ENCODE results near the gene GATD1. TPM values are rescaled to one million over a fixed set of nuclear protein-coding genes. Genes with fewer than 3 reads are reported as not detected.
A peak's percentile ranks its signal among the peaks of the same experiment; 100 is the strongest.

Gene GATD1
- polyA plus RNA-seq, 6 donors from 2014 or later = 4.5 to 14.1 (median 7.0) TPM; not detected in 1

DNA sequence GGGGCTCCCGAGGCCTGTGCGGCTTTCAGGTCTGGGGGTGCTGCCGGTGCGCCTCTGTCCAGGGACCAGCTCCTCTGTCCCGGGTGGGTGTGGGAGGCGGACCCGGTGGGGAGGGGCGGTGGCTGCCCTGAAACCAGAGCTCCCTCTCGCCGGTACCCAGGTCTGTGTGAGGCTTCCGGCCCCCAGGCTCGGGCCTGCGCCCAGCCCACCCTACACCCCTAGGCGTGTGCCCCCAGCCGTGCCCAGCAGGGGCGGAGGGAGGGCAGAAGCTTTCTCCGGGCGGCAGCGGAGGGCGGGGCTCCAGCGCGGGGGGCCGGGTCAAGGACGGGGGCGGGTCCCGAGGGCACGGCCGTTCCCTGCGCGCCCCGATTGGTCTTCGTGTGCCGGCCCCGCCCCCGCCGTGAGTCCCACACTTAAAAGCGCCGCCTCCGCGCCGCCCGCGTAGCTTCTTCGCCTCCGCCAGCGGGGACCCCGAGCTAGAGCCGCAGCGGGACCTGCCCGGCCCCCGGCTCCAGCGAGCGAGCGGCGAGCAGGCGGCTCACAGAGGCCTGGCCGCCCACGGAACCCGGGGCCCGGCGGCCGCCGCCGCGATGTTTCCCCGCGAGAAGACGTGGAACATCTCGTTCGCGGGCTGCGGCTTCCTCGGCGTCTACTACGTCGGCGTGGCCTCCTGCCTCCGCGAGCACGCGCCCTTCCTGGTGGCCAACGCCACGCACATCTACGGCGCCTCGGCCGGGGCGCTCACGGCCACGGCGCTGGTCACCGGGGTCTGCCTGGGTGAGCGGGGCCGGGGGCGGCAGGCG, 42.0 kb upstream of the GATD1 start:
- Mint-ChIP-seq H3K4me3 (peak overlapping the region; percentile 82 to 96 (median 90)), H3K27me3 (no peaks in the 10 kb centered on the region), H3K4me1 (peaks cover 6 to 20% (median 17%) of the 10 kb centered on the region in 3 donors), H3K27ac (peak overlapping the region in 5 of 6 donors; percentile 73 to 96 (median 82)), H3K36me3 (no peaks in the 10 kb centered on the region), H3K9me3 (no peaks in the 10 kb centered on the region)
- ATAC-seq (ENCODE audit: low read depth in 2 of 2) = peak; percentile 66 to 74
- peak; percentile 91 for DNase-seq

DNA sequence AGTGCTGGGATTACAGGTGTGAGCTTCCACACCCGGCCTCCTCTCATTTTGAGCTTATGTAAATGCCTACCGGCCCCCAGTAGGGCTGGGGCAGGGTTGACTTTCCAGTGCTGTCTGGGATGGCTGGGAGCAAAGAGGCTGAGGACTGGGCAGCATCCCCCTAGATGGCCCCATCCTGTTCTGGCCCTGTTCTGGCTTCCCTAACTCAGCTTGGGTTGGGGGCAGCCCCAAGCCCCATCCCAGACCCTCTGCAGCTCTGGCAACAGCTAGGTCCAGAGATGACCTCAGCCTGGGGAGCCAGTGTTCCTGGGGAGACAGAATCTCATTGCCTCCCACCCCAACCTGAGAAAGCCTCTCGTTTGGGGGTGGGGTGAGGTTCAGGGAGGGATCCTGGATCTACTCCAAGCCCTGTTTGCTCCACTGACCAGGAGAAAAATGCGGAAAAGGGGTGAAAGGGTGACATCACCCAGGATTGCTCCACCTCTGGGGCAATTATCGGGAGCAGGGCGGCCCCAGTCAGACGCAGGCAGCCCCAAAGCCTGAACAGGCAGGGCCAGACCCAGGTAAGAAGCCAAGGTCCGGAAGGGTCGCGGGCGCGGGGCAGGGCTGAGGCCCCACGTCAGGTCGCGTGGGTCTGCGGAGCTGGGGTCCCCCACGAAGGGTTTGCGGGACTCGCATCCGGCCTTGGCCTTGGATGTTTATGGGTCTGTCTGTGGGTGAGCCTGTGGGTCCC, 41.3 kb upstream of the GATD1 start, which contains the start of gene PNPLA2:
Gene PNPLA2, plus strand, starts transcription at position 519 of the 733 bp plus-strand sequence. CDS start 805 bp downstream, outside the sequence.
- Mint-ChIP-seq H3K27ac (peak within 1 kb of the TSS; percentile 27 to 96 (median 79)), H3K4me3 (peak within 1 kb of the TSS; percentile 82 to 96 (median 90)), H3K27me3 (no peaks in the 10 kb centered on the region), H3K36me3 (no peaks in the 10 kb centered on the region), H3K4me1 (peaks cover 9 to 20% (median 17%) of the 10 kb centered on the region in 3 donors), H3K9me3 (no peaks in the 10 kb centered on the region)
- DNase-seq (no peak), ATAC-seq (ENCODE audit: low read depth in 2 of 2) (no peak)

DNA sequence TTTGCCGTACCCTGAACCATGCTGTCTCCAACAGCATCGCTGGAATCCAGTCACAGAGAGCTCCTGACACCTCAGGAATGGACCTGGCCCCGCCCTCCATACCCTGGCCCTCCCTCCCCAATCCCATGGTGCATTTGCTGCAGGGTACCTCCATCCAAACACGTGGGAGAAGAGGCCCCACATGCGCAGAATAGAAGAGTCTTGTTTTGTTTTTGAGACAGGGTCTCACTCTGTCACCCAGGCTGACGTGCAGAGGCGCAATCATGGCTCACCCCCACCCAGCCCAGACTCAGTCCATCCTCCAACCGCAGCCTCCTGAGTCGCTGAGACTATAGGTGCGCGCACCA, 39.1 kb upstream of the GATD1 start:
- Mint-ChIP-seq H3K36me3 (no peaks in the 10 kb centered on the region), H3K9me3 (no peaks in the 10 kb centered on the region), H3K27me3 (no peaks in the 10 kb centered on the region), H3K27ac (no peak overlapping the region), H3K4me3 (peak overlapping the region in 1 of 8 donors; percentile 64), H3K4me1 (peaks cover 13 to 26% (median 25%) of the 10 kb centered on the region in 3 donors)
- ATAC-seq (ENCODE audit: low read depth in 2 of 2) (no peak), DNase-seq (no peak)

DNA sequence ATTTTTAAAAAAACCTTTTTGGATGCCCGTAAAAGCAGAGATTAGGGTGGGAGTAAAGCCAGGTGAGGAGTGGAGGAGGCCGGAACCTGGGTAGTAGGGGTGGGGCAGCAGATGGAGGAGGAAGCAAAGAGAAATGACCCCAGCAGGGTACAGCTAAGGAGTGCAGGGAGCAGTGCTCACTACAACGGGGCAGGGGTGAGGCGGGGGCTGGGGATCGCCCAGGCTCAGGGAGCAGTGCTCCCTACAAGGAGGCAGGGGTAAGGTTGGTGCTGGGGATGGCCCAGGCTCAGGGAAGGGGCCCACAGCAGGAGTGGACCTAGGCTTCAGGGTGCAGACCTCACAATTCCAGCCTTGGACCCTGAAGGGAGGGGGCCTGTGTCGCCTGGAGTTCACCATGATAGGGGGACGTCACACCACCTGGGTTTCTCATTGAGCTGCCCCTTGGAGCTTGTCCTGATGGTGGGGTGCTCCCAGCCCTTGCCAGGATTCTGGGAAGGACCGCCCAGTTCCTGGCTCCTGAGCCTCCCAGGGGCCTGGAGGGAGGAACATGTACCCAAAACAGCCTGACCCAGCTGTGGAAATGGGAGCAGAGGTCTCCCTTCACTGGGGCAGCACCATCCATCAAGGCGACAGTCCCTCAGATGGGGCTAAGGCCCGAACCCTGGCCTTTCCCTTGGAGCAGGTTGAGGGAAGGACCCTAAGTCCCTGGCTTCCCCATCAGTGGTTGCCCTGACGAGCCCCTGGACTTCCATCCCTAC, 38.6 kb upstream of the GATD1 start:
- H3K4me3 Mint-ChIP-seq = peak overlapping the region in 1 of 8 donors; percentile 64
- no peak for ATAC-seq (ENCODE audit: low read depth in 2 of 2)
- no peak for DNase-seq
- no peaks in the 10 kb centered on the region for H3K36me3 Mint-ChIP-seq
- H3K27ac Mint-ChIP-seq = no peak overlapping the region
- H3K4me1 Mint-ChIP-seq = peaks cover 13 to 28% (median 28%) of the 10 kb centered on the region in 3 donors
- no peaks in the 10 kb centered on the region for H3K27me3 Mint-ChIP-seq
- H3K9me3 Mint-ChIP-seq = no peaks in the 10 kb centered on the region

DNA sequence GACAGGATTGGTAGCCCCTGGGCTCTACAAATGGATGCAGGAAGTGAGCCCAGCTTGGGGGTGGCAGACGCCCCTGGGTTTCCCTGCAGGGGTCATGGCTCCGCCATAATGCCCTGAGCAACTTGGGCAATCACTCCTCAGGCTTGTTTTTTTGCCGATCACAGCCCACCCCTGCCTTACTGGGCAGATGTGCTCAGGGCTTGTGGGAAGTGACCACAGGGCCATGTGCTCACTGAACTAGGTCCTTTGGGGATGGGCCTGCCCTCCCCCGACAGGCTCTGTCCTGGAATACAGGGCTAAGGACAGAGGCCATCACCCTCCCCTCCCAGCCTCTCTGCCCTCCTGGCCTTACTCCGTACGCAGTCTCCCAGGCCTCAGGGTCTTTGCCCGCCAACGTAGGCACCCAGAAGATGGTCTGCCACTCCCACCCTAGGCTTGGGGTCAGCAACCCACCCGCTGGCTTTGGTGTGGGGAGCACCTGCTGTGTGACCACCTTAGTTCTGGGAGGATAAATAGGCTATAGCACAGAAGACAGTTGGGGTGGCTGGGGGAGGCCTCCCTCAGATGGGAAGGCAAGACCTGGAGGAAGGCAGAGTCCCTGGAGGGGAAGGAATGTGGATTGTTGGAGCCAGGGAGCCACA, 36.3 kb upstream of the GATD1 start:
- H3K9me3 Mint-ChIP-seq = no peaks in the 10 kb centered on the region
- peak overlapping the region in 2 of 6 donors; percentile 11 to 78 for H3K27ac Mint-ChIP-seq
- no peaks in the 10 kb centered on the region for H3K27me3 Mint-ChIP-seq
- H3K4me1 Mint-ChIP-seq = peaks cover 16 to 34% (median 30%) of the 10 kb centered on the region in 3 donors
- H3K4me3 Mint-ChIP-seq = no peak overlapping the region
- ATAC-seq (ENCODE audit: low read depth in 2 of 2) (no peak), DNase-seq (no peak)
- H3K36me3 Mint-ChIP-seq = no peaks in the 10 kb centered on the region

DNA sequence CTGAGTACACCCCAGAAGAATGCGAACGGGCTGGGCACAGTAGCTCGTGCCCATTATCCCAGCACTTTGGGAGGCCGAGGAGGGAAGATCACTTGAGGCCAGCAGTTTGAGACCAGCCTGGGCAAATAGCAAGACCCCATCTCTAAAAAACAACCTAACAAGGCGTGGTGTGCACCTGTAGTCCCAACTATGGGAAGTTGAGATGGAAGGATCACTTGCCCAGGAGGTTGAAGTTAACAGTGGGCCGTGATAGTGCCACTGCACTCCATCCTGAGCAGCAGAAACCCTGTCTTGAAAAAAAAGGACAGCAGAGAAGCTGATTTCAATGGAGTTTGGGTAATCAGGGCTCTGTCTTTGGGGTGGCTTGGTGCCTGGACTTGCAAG, 35.8 kb upstream of the GATD1 start:
- Mint-ChIP-seq H3K4me3 (peak overlapping the region in 1 of 8 donors; percentile 99), H3K27ac (peak overlapping the region in 2 of 6 donors; percentile 41 to 49), H3K36me3 (no peaks in the 10 kb centered on the region), H3K9me3 (no peaks in the 10 kb centered on the region), H3K4me1 (peaks cover 16 to 33% (median 29%) of the 10 kb centered on the region in 3 donors), H3K27me3 (no peaks in the 10 kb centered on the region)
- no peak for ATAC-seq (ENCODE audit: low read depth in 2 of 2)
- no peak for DNase-seq

DNA sequence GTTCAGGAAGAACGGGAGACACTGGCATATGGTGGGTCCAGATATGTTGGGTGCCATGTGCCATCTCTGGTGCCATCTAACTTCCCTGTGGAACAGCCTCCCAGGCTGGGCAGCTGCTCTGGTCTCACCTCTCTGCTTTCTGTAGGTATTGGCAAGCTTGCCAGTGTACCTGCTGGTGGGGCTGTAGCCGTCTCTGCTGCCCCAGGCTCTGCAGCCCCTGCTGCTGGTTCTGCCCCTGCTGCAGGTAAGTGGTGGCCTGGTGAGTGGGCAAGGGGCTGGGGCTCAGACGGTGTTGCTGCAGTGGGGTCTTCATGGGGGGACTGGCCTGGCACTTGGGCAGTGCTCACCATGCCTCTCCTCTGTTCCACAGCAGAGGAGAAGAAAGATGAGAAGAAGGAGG, 35.1 kb upstream of the GATD1 start:
- H3K27ac Mint-ChIP-seq = peak overlapping the region in 1 of 6 donors; percentile 49
- no peaks in the 10 kb centered on the region for H3K36me3 Mint-ChIP-seq
- H3K9me3 Mint-ChIP-seq = no peaks in the 10 kb centered on the region
- ATAC-seq (ENCODE audit: low read depth in 2 of 2) = no peak
- H3K4me3 Mint-ChIP-seq = peak overlapping the region in 6 of 8 donors; percentile 45 to 99 (median 93)
- no peaks in the 10 kb centered on the region for H3K27me3 Mint-ChIP-seq
- peaks cover 21 to 40% (median 34%) of the 10 kb centered on the region in 3 donors for H3K4me1 Mint-ChIP-seq
- DNase-seq = no peak

DNA sequence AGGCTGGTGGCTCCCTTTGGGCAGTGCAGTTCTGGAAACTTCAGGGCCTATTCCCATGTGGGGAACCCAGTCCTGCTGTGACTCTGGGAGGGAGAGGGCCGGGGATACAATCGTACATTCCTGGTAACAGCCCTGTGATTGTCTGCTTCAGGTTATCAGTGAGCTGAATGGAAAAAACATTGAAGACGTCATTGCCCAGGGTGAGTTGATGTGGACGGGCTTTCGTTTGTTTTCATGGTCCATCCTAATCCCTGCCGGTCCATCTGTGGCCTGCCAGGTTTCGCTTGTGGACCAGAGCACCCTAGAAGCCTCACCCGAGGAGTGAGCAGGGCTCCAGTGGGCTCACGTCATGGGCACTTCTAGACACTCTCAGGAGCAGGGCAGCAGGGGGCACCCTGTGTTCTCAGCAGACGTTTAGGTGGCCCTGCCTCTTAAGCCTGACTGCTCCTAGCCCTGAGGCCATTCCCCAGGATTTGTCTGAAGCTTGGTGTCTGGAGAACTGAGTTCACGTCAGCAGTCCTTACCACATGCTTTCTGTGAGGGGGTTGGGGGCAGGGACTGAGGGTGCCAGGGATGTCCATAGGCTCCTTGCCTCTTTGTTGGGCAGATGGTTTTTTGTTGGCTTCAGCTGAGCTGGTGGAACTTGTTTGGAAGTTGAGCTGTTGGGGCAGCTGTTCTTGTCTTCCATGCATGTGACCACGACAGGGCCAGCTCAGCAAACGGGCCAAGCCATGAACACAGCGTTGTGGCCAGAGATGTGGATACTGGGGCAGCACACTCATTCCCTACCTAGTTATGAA, 34.4 kb upstream of the GATD1 start:
- Mint-ChIP-seq H3K36me3 (no peaks in the 10 kb centered on the region), H3K27me3 (no peaks in the 10 kb centered on the region), H3K4me1 (peaks cover 21 to 40% (median 34%) of the 10 kb centered on the region in 3 donors), H3K27ac (peak overlapping the region in 4 of 6 donors; percentile 33 to 88 (median 50)), H3K4me3 (peak overlapping the region; percentile 86 to 99 (median 94)), H3K9me3 (no peaks in the 10 kb centered on the region)
- no peak for DNase-seq
- no peak for ATAC-seq (ENCODE audit: low read depth in 2 of 2)

DNA sequence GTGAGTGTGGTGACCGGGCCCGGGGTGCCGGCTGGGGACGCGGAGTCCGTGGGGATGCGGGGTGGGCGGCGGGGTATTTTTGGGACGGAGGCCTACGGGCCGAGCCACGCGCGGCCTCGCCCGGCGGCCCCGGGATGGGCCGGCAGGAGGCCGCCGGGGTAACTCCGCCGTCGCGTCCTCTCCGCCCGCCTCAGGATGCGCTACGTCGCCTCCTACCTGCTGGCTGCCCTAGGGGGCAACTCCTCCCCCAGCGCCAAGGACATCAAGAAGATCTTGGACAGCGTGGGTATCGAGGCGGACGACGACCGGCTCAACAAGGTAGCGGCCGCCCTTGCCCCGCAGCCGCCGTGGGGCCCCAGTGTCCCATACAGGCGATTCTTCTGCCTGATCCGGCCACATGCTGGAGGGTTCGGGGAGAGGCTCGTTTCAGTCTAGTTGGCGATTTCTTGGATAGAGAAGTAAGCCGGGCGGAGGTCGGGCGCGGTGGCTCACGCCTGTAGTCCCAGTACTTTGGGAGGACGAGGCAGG, 32.8 kb upstream of the GATD1 start:
- H3K27me3 Mint-ChIP-seq = no peaks in the 10 kb centered on the region
- no peak for DNase-seq
- peaks cover 24 to 40% (median 39%) of the 10 kb centered on the region in 3 donors for H3K4me1 Mint-ChIP-seq
- H3K9me3 Mint-ChIP-seq = no peaks in the 10 kb centered on the region
- no peaks in the 10 kb centered on the region for H3K36me3 Mint-ChIP-seq
- H3K27ac Mint-ChIP-seq = peak overlapping the region; percentile 94 to 99 (median 99)
- peak overlapping the region; percentile 86 to 99 (median 97) for H3K4me3 Mint-ChIP-seq
- peak; percentile 11 to 20 for ATAC-seq (ENCODE audit: low read depth in 2 of 2)

DNA sequence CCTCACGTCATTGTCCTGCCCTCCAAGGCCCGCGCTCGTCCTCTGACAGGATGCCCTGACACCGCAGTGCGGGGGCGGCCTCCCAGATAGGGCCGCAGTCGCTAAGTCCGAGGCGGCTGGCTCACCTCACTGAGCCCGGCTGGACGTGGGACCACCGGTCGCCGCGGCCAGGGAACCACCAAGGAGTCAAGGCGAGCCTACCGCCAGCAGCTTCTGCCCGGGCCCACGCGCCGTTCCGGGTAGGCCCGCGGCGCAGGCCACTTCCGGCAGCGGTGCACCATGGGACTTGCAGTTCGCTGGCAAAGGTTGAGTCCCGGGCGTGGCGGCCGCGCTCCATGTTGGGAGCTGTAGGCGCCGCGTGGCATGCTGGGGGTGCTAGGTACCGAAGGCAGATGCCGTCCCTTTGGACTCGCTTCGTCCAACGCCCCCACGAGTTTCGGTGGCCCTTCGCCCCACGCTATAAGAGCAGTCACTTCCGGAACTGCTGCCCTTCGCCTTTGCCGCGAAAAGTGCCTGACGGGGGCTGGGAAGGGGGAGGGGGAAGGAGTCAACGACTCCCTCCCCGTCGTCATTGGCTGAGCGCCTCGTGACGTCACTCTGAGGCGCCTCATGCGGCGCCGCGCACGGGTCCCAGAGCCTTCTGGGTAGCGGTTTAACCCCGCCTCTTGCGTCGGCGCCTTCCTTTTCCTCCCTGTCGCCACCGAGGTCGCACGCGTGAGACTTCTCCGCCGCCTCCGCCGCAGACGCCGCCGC, 32.2 kb upstream of the GATD1 start, which contains the start of gene RPLP2:
Gene RPLP2, plus strand, starts transcription at position 681 of the 753 bp plus-strand sequence. CDS start 268 bp downstream, outside the sequence.
- Mint-ChIP-seq H3K9me3 (no peaks in the 10 kb centered on the region), H3K27me3 (no peaks in the 10 kb centered on the region), H3K27ac (peak within 1 kb of the TSS; percentile 94 to 99 (median 99)), H3K4me3 (peak within 1 kb of the TSS; percentile 86 to 99 (median 97)), H3K4me1 (peaks cover 24 to 42% (median 41%) of the 10 kb centered on the region in 3 donors), H3K36me3 (no peaks in the 10 kb centered on the region)
- DNase-seq = peak; percentile 97
- peak; percentile 83 for ATAC-seq (ENCODE audit: low read depth in 2 of 2)
